ENCODE measurements around the gene OTUD5.

The OTUD5 gene

DNA sequence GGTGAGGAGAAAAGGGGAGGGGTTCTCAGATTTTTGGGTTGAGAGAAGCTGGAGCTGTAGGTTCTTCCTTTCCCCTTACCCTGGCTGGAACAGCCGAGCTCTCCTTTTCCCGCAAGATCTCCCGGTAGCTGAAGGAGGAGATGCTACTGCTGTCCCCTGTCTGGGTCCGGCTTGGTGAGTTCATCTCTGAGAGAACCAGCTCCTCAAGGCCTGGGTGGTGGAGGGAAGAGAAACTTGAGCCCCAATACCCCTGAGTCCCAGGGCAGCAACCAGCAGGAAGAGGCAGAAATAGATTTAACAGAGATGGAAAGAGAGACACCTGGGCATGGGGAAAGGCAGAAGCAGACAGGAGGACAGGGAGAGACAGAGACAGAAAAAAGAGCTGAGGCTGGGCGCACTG, 20.8 kb upstream of the OTUD5 start:
- Mint-ChIP-seq H3K27ac (no peak overlapping the region), H3K4me1 (peaks cover 2% of the 10 kb centered on the region), H3K9me3 (no peaks in the 10 kb centered on the region), H3K4me3 (no peak overlapping the region), H3K27me3 (no peaks in the 10 kb centered on the region), H3K36me3 (peaks cover 7% of the 10 kb centered on the region)

DNA sequence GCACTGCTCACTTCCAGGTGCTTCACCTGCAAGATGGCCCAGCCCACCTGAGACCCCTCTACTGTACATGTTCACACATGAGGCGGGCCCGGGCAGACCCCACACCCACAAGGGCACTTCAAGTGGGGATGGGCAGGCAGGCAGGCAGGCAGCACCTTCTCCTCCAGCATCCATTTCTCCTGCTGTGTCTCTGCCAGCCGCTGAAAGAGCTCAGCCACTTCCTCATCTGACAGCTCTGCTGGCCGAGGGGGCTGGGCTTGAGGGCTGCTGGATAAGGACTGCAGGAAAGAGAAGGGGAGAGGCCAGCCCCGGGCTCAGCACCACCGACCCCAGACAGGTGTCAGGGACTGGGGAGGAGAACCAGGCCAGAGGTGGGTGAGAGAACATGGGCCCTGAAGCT, 18.7 kb upstream of the OTUD5 start:
- Mint-ChIP-seq H3K4me3 (no peak overlapping the region), H3K36me3 (peaks cover 6% of the 10 kb centered on the region), H3K4me1 (peaks cover 12% of the 10 kb centered on the region), H3K9me3 (no peaks in the 10 kb centered on the region), H3K27ac (no peak overlapping the region), H3K27me3 (no peaks in the 10 kb centered on the region)

DNA sequence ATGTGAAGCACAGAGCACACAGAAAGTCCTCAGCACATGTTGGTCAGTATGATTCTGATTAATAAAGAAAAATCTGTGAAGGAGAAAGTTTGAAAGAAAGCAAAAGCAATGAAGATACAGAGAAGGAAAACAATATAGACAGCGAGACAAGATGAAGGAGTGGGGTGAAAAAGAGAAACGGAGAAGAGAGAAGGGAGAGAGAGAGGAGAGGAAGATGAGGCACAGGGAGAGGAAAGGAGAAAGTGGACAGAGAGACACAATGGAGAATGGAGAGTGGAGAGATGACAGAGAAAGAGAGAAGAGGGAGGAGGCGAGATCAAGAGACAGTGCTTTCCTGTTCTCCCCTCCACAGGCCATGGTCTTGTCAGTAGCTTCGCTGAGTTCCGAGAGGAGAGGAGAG, 18.1 kb upstream of the OTUD5 start:
- no peaks in the 10 kb centered on the region for H3K27me3 Mint-ChIP-seq

DNA sequence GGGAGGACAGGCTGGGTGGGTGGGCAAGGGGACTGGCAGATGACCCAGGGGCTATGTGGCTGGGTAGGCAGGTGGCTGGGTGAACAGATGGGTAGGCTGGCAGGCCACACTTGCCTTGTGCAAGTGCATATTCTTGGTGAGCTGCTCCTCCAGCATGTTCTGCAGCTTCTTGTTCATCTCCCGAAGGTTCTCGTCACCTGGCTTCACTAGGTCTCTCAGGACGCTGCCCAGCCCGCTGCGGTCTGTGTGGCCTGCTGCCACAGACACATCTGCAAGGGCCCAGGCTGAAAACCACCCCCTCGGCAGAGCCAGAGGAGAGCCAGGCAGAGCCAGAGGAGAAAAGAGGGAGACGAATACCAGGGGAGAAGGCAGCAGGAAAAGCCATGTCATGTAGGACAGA, 17.6 kb upstream of the OTUD5 start:
- H3K27me3 Mint-ChIP-seq, result no peaks in the 10 kb centered on the region
- no peaks in the 10 kb centered on the region for H3K9me3 Mint-ChIP-seq

More for the DNA sequence above, 18.1 kb upstream of the OTUD5 start:
- peaks cover 12% of the 10 kb centered on the region for H3K4me1 Mint-ChIP-seq
- H3K27ac Mint-ChIP-seq, result no peak overlapping the region
- no peaks in the 10 kb centered on the region for H3K9me3 Mint-ChIP-seq
- no peak overlapping the region for H3K4me3 Mint-ChIP-seq
- peaks cover 6% of the 10 kb centered on the region for H3K36me3 Mint-ChIP-seq

DNA sequence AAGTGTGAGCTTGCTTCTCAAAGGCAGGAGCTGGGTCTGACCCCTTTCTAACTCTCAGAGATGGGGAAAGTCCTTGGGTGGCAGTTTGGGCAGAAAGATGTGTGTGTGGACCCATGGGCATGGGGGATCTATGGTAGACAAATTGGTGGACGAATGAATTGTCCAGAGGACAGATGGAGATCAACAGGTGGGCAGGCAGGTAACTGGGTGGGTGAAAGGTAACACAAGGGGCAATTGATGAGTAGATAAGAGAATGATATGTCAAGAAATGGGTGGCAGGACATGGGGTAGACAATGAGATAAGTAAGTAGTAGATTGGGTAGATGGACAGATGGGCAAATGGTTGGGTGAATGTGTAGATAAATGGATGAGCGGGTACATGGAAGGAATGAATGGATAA, 17.2 kb upstream of the OTUD5 start:
- Mint-ChIP-seq H3K27me3 (no peaks in the 10 kb centered on the region), H3K27ac (peak overlapping the region; percentile 4), H3K36me3 (peaks cover 6% of the 10 kb centered on the region), H3K4me1 (peaks cover 12% of the 10 kb centered on the region), H3K9me3 (no peaks in the 10 kb centered on the region), H3K4me3 (no peak overlapping the region)

More for the DNA sequence above, 17.6 kb upstream of the OTUD5 start:
- Mint-ChIP-seq H3K27ac (peak overlapping the region; percentile 4), H3K36me3 (peaks cover 6% of the 10 kb centered on the region), H3K4me3 (no peak overlapping the region), H3K4me1 (peaks cover 12% of the 10 kb centered on the region)

DNA sequence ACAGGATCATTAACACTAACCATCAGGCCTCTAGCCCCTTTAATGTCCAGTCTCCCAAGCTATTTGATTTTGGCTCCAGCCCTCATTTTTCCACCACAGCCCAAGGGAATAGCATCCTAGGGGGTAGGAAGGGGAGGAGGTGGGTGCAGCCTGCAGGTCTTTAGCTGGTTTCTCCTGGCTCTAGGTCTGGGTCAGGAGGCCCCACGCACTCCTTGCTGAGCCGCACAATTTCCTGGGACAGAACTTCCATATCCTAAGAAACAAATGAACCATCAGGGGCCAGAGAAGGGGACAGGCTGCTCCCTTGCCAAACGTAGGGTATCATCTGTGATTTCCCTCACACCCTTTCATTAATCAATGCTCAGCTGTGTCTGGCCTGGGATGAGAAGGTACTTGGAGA, 16.6 kb upstream of the OTUD5 start:
- Mint-ChIP-seq H3K27me3 (no peaks in the 10 kb centered on the region), H3K4me1 (peaks cover 12% of the 10 kb centered on the region), H3K36me3 (peaks cover 6% of the 10 kb centered on the region), H3K9me3 (no peaks in the 10 kb centered on the region), H3K4me3 (no peak overlapping the region), H3K27ac (no peak overlapping the region)

DNA sequence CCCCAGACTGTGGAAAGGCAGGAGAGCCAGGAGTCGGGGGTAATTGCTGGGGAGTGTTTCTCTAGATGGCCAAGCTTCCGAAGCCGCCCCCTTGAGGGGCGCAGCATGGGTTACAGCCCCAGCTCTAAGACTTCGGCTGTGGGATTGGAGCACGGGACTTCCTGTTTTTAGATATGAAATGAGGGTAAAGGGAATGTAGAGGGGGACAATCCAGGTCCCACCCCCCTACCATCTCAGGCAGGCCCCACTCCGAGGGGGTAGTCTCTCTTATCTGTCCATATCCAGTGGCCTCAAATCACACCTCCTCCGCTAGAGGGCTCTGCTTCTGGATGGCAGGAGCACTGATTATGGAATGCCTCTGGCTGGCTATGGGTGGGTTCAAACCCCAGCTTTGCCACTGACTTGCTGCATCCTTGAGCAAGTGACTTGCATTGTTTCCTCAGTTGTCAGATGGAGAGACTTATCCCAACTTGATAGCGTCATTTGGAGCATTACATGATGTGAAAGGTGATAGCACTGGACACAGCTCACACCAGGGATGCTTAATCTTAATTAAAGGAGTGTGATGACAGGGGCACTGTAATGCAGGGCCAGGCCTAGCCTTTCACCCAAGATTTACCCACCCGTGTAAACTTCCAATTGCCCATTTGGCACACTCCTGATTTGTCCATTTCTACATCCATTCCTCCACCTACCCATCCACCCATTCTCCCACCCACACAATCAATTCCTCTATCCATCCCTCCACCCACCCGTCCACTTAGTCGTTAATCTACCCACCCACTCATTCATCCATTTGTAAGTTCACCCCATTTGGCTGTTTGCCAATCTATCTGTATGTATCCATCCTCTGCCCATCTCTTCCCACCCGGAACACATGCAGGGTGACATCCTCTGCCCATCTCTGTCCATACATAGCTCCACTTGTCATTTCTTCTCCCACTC, 15.1 kb upstream of the OTUD5 start:
- Mint-ChIP-seq H3K4me3 (peak overlapping the region; percentile 72), H3K9me3 (no peaks in the 10 kb centered on the region), H3K27me3 (no peaks in the 10 kb centered on the region), H3K36me3 (peaks cover 4% of the 10 kb centered on the region), H3K27ac (peak overlapping the region; percentile 64), H3K4me1 (peaks cover 12% of the 10 kb centered on the region)

GRCh38 chrX:48971249-48972219, 14.1 kb upstream of the OTUD5 start, which contains the start of gene KCND1:
KCND1 (minus strand) TSS chrX:48971844; CDS start chrX:48970271, 1,573 bp downstream.
- Mint-ChIP-seq H3K27ac (no peak within 1 kb of the TSS), H3K36me3 (peaks cover 4% of the 10 kb centered on the region), H3K9me3 (no peaks in the 10 kb centered on the region), H3K27me3 (no peaks in the 10 kb centered on the region), H3K4me3 (peak within 1 kb of the TSS; percentile 72), H3K4me1 (peaks cover 12% of the 10 kb centered on the region)

DNA sequence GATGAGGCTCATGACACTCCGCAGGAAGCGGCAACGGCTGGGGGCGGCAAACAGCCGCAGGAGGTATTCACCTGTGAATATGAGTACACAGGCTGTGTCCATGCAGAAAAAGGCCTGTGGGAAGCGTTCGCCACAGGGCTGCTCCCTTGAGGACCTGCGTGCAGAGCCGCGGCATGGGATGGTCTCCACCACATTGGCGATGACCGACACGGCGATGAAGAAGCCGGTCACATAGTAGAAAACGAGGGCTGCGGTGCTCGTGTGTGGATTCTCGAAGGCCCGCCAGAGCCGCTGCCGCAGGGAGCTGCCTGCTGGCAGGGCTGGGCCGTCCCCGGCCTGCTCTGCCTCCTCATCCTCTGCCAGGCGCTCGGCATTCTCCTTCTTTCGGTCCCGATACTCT, 12.1 kb upstream of the OTUD5 start:
- H3K4me3 Mint-ChIP-seq, result no peak overlapping the region
- no peak overlapping the region for H3K27ac Mint-ChIP-seq
- peaks cover 12% of the 10 kb centered on the region for H3K4me1 Mint-ChIP-seq
- H3K9me3 Mint-ChIP-seq, result no peaks in the 10 kb centered on the region
- no peaks in the 10 kb centered on the region for H3K27me3 Mint-ChIP-seq
- no peaks in the 10 kb centered on the region for H3K36me3 Mint-ChIP-seq

- H3K27me3 Mint-ChIP-seq, result no peaks in the 10 kb centered on the region
- H3K4me1 Mint-ChIP-seq, result peaks cover 12% of the 10 kb centered on the region
- H3K36me3 Mint-ChIP-seq, result no peaks in the 10 kb centered on the region
These were observed 11.0 kb upstream of the OTUD5 start for GRCh38 chrX:48968377-48968776.

GRCh38 chrX:48966796-48967579, 9.6 kb upstream of the OTUD5 start:
- H3K27ac Mint-ChIP-seq, result no peak overlapping the region

More at GRCh38 chrX:48968377-48968776, 11.0 kb upstream of the OTUD5 start:
- H3K27ac Mint-ChIP-seq, result no peak overlapping the region
- no peaks in the 10 kb centered on the region for H3K9me3 Mint-ChIP-seq
- H3K4me3 Mint-ChIP-seq, result no peak overlapping the region

GRCh38 chrX:48965959-48966358, 8.6 kb upstream of the OTUD5 start:
- H3K27ac Mint-ChIP-seq, result no peak overlapping the region
- H3K4me3 Mint-ChIP-seq, result no peak overlapping the region
- H3K36me3 Mint-ChIP-seq, result no peaks in the 10 kb centered on the region
- H3K4me1 Mint-ChIP-seq, result no peaks in the 10 kb centered on the region
- no peaks in the 10 kb centered on the region for H3K27me3 Mint-ChIP-seq
- no peaks in the 10 kb centered on the region for H3K9me3 Mint-ChIP-seq

More at GRCh38 chrX:48966796-48967579, 9.6 kb upstream of the OTUD5 start:
- no peaks in the 10 kb centered on the region for H3K9me3 Mint-ChIP-seq
- no peaks in the 10 kb centered on the region for H3K36me3 Mint-ChIP-seq
- no peak overlapping the region for H3K4me3 Mint-ChIP-seq
- H3K4me1 Mint-ChIP-seq, result no peaks in the 10 kb centered on the region
- H3K27me3 Mint-ChIP-seq, result no peaks in the 10 kb centered on the region

GRCh38 chrX:48961585-48962091, 4.2 kb upstream of the OTUD5 start:
- Mint-ChIP-seq H3K27me3 (no peaks in the 10 kb centered on the region), H3K36me3 (no peaks in the 10 kb centered on the region), H3K9me3 (no peaks in the 10 kb centered on the region), H3K4me1 (peaks cover 10% of the 10 kb centered on the region), H3K27ac (no peak overlapping the region), H3K4me3 (no peak overlapping the region)

GRCh38 chrX:48960291-48960690, 2.9 kb upstream of the OTUD5 start:
- H3K4me3 Mint-ChIP-seq, result peak overlapping the region; percentile 57
- no peaks in the 10 kb centered on the region for H3K36me3 Mint-ChIP-seq
- no peaks in the 10 kb centered on the region for H3K27me3 Mint-ChIP-seq
- no peaks in the 10 kb centered on the region for H3K9me3 Mint-ChIP-seq
- peak overlapping the region; percentile 92 for H3K27ac Mint-ChIP-seq
- H3K4me1 Mint-ChIP-seq, result peaks cover 16% of the 10 kb centered on the region

- Mint-ChIP-seq H3K4me1 (peaks cover 29% of the 10 kb centered on the region), H3K36me3 (no peaks in the 10 kb centered on the region), H3K27ac (peak overlapping the region; percentile 100), H3K4me3 (peak overlapping the region; percentile 98), H3K9me3 (no peaks in the 10 kb centered on the region), H3K27me3 (no peaks in the 10 kb centered on the region)
These were observed 1.3 kb upstream of the OTUD5 start for GRCh38 chrX:48958635-48959094.
